ENCODE data around the gene PSMD12.
"Not testable (repeated sequence)": the region's sequence is repeated elsewhere in the genome, so short reads cannot be mapped to it uniquely, and the experiment has no call there.

PSMD12 gene

GRCh38 chr17:67388536-67388935, 22.2 kb upstream of the PSMD12 start:
- not testable (repeated sequence) for DNase-seq (ENCODE audit: low read depth in 2 of 2, low spot score in 1 of 2)

DNA sequence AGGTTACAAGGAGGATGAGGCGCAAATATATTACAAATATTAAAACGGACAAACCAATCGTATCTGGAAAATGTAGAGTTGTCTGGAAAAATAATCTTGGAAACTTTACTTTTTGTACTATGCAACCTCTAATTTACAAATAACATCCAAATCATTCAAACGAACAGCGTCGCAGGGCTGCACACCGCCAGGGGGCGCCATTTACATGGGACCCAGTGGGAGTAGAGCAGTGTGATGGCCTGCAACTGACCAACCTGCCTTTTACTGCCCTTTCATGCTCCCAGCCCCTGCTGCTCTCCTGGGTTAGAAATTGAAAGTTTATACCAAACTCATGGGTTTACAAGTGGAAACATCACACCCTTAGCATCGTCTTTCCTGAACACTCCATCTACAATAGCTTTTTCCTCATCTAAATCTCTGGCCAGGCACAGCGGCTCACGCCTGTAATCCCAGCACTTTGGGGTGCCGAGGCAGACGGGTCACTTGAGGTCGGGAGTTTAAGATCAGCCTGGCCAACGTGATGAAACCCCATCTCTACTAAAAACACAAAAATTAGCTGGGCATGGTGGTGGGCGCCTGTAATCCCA, 20.7 kb upstream of the PSMD12 start:
- DNase-seq (ENCODE audit: low read depth in 2 of 2, low spot score in 1 of 2), result no peak

DNA sequence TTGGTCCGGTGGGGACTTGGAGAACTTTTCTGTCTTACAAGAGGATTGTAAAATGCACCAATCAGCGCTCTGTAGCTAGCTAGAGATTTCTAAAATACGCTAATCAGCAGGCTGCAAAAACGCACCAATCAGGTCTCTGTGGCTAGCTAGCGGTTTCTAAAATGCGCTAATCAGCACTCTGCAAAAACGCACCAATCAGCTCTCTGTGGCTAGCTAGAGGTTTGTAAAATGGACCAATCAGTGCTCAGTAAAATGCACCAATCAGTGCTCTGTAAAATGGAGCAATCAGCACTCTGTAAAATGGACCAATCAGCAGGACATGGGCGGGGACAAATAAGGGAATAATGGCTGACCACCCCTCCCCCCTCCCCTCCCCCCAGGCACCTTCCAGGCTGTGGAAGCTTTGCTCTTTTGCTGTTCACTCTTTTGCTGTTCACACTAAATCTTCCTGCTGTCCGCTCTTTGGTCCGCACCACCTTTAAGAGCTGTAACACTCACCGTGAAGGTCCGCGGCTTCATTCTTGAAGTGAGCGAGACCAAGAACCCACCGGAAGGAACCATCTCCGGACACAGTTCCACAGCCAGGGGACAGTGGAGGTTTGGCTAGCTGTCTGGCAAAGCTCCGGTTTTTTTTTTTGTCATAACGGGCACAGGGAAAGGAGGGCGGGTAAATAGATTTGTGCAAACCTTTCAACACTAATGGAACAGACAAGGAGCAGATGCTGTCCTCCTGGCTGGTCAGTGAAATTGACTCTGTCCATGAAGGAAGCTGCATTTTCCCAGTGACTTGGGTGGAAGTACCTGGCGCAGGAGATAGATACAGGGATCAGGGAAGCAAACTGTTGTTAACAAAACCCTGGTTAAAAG, 19.0 kb upstream of the PSMD12 start:
- no peak for DNase-seq (ENCODE audit: low read depth in 2 of 2, low spot score in 1 of 2)

GRCh38 chr17:67381929-67382257, 15.5 kb upstream of the PSMD12 start:
- DNase-seq (ENCODE audit: low read depth in 2 of 2, low spot score in 1 of 2), result no peak

GRCh38 chr17:67379251-67379630, 12.9 kb upstream of the PSMD12 start:
- DNase-seq (ENCODE audit: low read depth in 2 of 2, low spot score in 1 of 2), result no peak

DNA sequence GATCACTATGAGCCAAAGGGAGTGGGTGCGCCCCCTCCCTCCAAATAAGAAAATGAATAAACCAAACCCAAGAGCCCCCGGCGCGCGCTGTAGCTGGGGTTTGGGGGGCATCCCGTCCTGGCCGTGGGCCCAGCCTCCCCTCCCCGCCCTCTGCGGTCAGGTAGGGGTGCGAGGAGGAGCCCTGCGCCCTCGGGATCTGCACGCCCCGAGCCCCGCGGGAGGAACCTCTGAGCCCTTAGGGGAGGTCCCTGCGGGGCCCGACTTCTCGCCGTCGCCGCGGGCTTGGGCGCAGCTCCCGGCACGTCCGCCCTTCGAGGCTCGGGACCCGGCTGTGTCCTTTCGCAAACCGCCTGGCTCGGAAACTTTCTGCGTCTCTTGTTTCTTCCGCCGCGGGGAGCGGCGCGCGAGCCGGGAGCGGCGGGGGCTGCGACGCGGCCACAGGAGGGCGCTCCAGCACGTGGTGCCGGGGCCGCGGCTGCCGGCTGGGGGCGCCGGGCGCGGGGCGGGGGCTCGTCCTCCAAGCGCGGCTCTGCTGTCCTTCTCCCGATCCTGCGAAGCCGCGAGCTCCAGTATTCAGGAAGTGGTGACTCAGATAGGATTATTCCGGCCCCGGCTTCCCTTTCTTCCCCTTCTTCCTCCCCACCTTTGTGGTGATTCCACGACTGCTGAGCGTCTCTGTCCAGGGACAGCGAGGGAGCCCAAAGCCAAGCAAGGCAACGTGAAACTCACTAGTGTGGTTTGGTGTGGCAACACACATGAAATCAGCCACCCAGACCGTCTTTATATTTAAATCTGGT, 12.3 kb upstream of the PSMD12 start:
- peak; percentile 60 to 68 for DNase-seq (ENCODE audit: low read depth in 2 of 2, low spot score in 1 of 2)

- DNase-seq (ENCODE audit: low read depth in 2 of 2, low spot score in 1 of 2), result peak in 1 of 2 donors; percentile 15
Measured at GRCh38 chr17:67377488-67378453, 11.4 kb upstream of the PSMD12 start.

DNA sequence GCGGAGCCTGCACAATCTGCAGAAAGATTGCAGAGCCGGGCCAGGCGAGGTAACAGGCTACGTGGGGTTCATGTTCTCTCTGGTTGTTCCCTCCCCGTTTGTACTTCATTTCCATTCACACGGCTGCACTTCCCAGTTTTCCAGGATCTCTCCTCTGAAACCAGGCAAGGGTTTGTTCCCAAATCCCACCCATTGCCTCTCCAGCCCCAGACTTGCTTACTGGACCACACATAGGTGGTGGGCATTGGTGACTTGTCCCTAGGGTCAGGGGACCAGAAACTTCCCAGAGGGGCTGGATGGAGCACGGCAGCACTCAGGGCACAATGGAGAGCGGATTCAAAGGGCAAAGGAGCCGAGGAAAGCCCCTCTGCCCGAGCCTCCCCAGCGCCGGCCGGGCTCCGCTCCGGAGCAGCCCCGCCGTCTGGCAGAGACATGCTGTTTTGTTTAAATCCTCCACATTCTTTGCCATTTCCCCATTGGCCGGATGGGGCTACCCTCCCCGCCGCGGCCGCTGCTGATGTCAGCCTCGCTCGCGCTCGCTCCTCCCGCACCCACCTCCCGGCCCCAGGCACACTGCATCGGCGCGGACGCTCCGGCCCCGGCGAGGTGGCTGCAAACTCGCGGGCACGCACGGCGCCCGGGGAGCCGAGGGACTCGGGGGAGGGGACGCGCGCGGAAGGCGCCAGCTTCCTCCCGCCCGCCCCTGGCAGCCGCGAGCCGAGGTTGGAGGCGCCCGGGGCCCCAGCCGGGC, 10.5 kb upstream of the PSMD12 start, which contains the start of gene PITPNC1:
Gene PITPNC1 (plus strand): TSS at position 545 of the 751 bp plus-strand sequence.
- peak; percentile 74 to 79 for DNase-seq (ENCODE audit: low read depth in 2 of 2, low spot score in 1 of 2)

- no peak for DNase-seq (ENCODE audit: low read depth in 2 of 2, low spot score in 1 of 2)
Measured at GRCh38 chr17:67376415-67376736, 10.0 kb upstream of the PSMD12 start.

- no peak for DNase-seq (ENCODE audit: low read depth in 2 of 2, low spot score in 1 of 2)
Measured at GRCh38 chr17:67375716-67376115, 9.3 kb upstream of the PSMD12 start.

- no peak for DNase-seq (ENCODE audit: low read depth in 2 of 2, low spot score in 1 of 2)
Measured at GRCh38 chr17:67375054-67375427, 8.7 kb upstream of the PSMD12 start.

GRCh38 chr17:67374329-67375053, 8.1 kb upstream of the PSMD12 start:
- DNase-seq (ENCODE audit: low read depth in 2 of 2, low spot score in 1 of 2), result peak; percentile 68 to 83

DNA sequence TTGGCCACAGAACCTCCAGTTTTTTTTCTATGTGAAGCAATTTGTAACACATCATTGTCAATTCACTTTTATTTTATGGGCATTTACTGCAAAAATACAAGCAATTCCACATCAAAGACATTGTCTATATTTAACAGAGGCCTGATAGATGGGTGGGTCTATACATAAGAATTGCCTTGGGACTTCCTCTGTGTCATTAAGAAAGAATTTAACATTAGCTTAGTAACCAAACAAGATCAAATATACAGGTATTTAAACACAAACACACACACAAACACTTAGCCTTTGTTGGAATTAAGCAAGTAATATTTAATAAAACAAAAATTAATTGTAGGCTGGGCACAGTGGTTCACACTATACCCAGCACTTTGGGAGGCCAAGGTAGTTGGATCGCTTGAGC, 6.4 kb upstream of the PSMD12 start:
- no peak for DNase-seq (ENCODE audit: low read depth in 2 of 2, low spot score in 1 of 2)

DNA sequence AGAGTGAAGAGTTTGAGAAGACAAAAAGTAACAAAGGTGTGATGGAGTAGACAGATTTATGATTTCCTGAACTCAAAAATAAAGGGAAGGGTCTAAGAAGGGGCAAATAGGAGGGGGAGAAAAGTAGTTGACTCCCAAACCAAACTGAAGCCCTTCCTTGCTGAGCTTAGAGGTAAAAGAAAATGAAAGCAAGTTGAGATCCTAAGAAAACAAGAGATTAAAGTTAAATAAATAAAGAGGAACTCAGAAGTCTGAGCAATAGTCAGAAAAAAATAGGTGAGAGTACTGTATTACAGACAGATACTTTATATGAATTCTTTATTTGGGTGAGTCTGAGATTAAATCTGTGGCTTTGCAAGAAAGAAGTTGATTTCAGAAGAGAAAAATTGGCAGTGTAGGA, 3.3 kb upstream of the PSMD12 start:
- DNase-seq (ENCODE audit: low read depth in 2 of 2, low spot score in 1 of 2), result no peak

DNA sequence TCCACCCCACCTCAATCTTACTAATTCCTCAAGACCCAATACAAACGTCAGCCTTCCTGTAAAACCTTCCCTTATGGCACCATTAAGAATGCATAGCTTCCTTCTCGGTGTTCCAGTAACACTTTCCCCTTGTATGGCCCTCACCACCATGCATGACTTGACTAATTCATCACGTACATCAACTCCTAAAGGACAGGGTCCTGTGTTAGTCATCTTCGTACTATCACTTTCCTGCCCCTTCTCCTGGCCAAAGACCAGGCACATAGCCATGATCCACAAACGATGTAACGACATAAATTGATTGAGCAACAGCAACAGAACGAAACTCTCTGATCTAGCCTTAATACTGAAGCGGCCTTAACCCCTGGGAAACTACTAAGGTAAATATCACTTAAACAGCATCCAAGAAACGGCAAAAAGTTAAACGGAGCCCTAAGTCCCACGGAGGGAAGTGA, 612 bp downstream of the PSMD12 start:
- DNase-seq (ENCODE audit: low read depth in 2 of 2, low spot score in 1 of 2), result no peak

GRCh38 chr17:67364847-67365737, 1.3 kb downstream of the PSMD12 start:
- DNase-seq (ENCODE audit: low read depth in 2 of 2, low spot score in 1 of 2), result no peak

- no peak for DNase-seq (ENCODE audit: low read depth in 2 of 2, low spot score in 1 of 2)
Measured at GRCh38 chr17:67362173-67362572, 4.2 kb downstream of the PSMD12 start.

- no peak for DNase-seq (ENCODE audit: low read depth in 2 of 2, low spot score in 1 of 2)
Measured at GRCh38 chr17:67360880-67361279, 5.5 kb downstream of the PSMD12 start.

All from stimulated activated CD8-positive, alpha-beta memory T cell treated with anti-CD3 and anti-CD28 coated beads, Interleukin-4, amount 100 ng/mL, for 1 hour (primary cell).